Measurements from ENCODE around the gene ZNF423.

ZNF423 gene

DNA sequence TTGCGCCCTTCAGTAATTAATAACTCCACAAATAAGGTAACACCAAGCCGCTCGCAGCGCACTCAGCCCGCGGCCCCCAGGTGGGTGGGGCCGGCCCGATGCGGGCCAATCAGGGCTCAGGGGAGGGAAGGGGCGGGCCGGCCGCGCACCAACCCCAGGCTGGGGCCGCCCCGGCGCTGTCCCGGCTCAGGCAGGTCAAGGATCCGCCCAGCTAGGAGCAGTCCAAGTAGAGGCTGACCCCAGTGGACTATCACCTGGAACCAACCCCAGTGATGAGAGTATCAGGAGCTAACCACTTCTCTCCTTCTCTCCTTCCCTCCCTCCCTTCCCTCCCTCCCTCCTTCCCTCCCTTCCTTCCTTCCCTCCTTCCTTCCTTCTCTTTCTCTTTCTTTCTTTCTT lies 371.5 kb downstream of the ZNF423 start:
- FAIRE-seq, result peak; percentile 75
- TF ChIP-seq PAX5 (IDR thresholded peaks at IDR 0.05; ENCODE audit: insufficient read depth, low read length, severe bottlenecking) (no peak), POU2F2 (IDR thresholded peaks at IDR 0.05; ENCODE audit: low read depth, low read length) (no peak), POLR2AphosphoS5 (IDR thresholded peaks at IDR 0.05; ENCODE audit: low read depth, low read length) (no peak), SPI1 (IDR thresholded peaks at IDR 0.05; ENCODE audit: low read depth, low read length) (no peak), TAF1 (IDR thresholded peaks at IDR 0.05; ENCODE audit: low read depth, low read length) (no peak), POLR2A (IDR thresholded peaks at IDR 0.05; ENCODE audit: low read depth, low read length) (no peak)
- peak; percentile 78 for DNase-seq (ENCODE audit: insufficient read length, low spot score)

DNA sequence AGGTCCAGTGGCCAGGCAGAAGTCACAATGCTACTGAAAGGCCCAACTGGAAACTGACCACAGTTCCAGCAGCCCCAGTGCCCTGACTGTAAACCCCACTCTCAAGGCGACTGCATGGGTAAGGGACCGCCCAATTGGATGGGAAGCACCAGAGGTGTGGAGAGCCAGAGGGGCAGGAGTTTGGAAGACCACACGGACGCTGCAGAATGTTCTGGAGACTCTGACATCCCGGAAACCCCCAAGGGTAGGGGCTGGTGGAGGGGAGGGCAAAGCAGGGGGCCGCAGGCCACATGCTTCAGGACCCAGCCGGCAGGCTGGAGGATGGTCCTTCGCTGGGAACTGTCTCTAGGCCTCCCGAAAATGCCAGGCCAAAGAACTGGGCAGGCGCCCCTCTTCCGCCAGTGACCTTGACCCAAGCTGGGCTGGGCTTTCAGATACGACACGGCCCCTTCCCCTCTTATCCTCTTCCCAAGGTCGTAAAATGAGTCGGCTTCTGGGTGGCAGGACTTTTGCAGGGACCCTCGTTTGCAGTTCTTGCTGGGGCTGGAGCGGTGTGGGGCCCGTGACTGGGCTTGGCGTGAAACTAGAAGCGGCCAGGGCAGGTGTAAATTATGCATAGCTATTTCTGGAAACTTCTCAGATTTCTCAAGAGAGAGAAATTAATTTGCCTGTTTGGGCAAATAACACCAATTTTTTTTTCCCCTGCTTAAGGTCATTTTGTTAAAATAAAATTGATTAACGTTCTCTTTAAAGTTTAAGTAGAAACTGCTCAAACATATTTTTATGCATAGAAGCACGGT lies 372.1 kb downstream of the ZNF423 start:
- no peak for FAIRE-seq
- no peak for DNase-seq (ENCODE audit: insufficient read length, low spot score)
- no peak for TF ChIP-seq POLR2AphosphoS5 (IDR thresholded peaks at IDR 0.05; ENCODE audit: low read depth, low read length)
- TF ChIP-seq POU2F2 (IDR thresholded peaks at IDR 0.05; ENCODE audit: low read depth, low read length), result no peak
- no peak for TF ChIP-seq POLR2A (IDR thresholded peaks at IDR 0.05; ENCODE audit: low read depth, low read length)
- TF ChIP-seq SPI1 (IDR thresholded peaks at IDR 0.05; ENCODE audit: low read depth, low read length), result no peak
- TF ChIP-seq PAX5 (IDR thresholded peaks at IDR 0.05; ENCODE audit: insufficient read depth, low read length, severe bottlenecking), result no peak
- TF ChIP-seq TAF1 (IDR thresholded peaks at IDR 0.05; ENCODE audit: low read depth, low read length), result no peak

DNA sequence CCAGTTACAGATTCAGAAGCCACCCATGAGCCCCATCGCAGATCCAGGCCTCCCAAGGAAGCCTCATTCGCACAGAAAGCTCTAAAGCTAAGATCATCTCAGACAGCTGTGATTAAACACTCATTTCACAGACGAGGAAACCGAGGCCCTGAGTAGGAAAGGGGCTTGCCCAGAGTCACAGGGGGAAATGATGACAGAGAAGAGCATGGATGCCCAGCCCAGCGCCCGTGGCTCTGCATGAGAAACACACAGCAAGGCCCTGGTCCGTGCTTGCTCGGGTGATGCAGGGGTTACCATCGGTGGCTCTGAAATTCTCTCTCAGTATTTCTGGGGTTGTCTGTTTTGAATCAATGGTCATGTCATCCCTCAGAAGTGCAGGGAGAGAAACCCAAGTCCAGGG lies 372.7 kb downstream of the ZNF423 start:
- TF ChIP-seq TAF1 (IDR thresholded peaks at IDR 0.05; ENCODE audit: low read depth, low read length) (no peak), POU2F2 (IDR thresholded peaks at IDR 0.05; ENCODE audit: low read depth, low read length) (no peak)
- no peak for FAIRE-seq
- no peak for DNase-seq (ENCODE audit: insufficient read length, low spot score)

DNA sequence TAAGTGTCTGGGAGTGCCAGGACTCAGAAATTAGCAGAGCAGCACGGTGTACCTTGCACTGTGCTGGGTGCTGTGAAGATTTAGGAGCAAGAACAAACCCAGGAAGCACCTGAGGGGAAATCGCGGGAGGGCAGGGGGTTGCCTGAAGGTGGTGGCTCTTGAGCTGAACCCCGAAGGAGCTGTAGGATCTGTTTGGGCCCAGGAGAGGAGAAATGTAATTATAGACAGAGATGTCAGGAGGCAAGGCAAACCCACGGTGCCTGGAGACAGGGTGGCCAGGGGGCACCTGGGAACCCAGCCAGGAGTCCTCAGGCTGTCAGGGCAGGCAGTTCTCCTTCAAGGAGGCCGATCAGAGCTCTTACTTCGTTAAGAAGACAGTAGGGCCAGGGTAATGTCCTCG lies 373.2 kb downstream of the ZNF423 start:
- TF ChIP-seq POU2F2 (IDR thresholded peaks at IDR 0.05; ENCODE audit: low read depth, low read length) (no peak), SPI1 (IDR thresholded peaks at IDR 0.05; ENCODE audit: low read depth, low read length) (no peak), PAX5 (IDR thresholded peaks at IDR 0.05; ENCODE audit: insufficient read depth, low read length, severe bottlenecking) (no peak), POLR2AphosphoS5 (IDR thresholded peaks at IDR 0.05; ENCODE audit: low read depth, low read length) (no peak), POLR2A (IDR thresholded peaks at IDR 0.05; ENCODE audit: low read depth, low read length) (no peak), TAF1 (IDR thresholded peaks at IDR 0.05; ENCODE audit: low read depth, low read length) (no peak)
- DNase-seq (ENCODE audit: insufficient read length, low spot score) (no peak), FAIRE-seq (no peak)

DNA sequence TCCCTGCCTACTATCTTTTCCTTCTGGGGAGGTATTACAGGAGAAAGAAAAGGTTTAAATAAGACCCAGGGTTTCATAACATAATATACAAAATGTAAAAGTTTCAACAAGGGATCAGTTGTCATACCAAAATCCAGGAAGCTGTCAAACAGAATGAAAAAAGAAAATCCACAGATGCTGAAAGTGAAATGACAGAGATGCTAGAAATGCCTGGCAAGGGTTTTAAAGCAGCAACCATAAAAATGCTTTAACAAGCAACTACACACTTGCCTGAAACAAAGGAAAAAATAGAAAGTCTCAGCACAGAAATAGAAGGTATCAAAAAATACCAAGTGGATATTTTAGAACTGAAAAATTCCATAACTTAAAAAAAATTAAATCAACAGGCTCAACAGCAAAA lies 377.3 kb downstream of the ZNF423 start:
- no peak for TF ChIP-seq PAX5 (IDR thresholded peaks at IDR 0.05; ENCODE audit: insufficient read depth, low read length, severe bottlenecking)
- no peak for TF ChIP-seq POLR2AphosphoS5 (IDR thresholded peaks at IDR 0.05; ENCODE audit: low read depth, low read length)
- no peak for TF ChIP-seq POU2F2 (IDR thresholded peaks at IDR 0.05; ENCODE audit: low read depth, low read length)
- TF ChIP-seq TAF1 (IDR thresholded peaks at IDR 0.05; ENCODE audit: low read depth, low read length), result no peak
- TF ChIP-seq SPI1 (IDR thresholded peaks at IDR 0.05; ENCODE audit: low read depth, low read length), result no peak
- no peak for TF ChIP-seq POLR2A (IDR thresholded peaks at IDR 0.05; ENCODE audit: low read depth, low read length)
- FAIRE-seq, result no peak
- DNase-seq (ENCODE audit: insufficient read length, low spot score), result no peak

DNA sequence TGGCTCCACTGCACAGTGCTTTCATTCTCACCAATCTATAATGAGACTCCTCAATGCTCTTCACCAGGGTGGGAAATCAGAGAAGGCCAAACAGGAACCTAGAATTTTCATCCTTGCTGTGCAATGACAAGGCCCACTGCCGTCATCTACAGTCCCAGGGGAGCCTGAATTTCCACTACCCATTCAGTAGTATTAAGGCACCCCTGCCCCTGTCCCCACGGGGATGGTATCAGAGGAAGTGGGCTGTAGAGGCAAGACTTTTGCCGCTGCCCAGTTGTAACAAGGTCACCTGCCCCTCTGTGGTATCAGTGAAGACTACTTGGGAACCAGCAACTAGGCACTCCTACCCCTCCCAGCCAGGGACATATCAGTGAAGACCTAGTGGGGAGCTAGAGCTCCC lies 377.8 kb downstream of the ZNF423 start:
- no peak for DNase-seq (ENCODE audit: insufficient read length, low spot score)
- FAIRE-seq, result no peak

DNA sequence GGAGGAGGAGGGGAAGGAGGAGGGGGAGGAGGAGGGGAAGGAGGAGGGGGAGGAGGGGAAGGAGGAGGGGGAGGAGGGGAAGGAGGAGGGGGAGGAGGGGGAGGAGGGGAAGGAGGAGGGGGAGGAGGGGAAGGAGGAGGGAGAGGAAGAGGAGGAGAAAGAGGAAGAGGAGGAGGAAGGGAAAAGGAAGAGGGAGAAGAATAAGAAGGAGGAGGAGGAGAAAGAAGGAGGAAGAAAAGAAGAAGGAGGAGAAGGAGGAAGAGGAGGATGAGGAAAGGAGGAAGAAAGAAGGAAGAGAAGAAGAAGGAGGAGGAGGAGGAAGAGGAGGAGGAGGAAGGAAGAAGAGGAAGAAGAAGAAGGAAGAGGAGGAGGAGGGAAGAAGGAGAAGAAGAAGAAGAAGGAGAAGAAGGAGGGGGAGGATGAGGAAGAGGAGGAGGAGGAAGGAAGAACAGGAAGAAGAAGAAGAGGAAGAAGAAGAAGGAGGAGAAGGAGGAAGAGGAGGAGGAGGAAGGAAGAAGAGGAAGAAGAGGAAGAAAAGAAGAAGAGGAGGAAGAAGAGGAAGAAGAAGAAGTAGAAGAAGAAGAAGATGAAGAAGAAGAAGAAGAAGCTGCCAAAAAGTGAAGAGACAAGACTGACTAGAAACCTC lies 378.5 kb downstream of the ZNF423 start:
- TF ChIP-seq PAX5 (IDR thresholded peaks at IDR 0.05; ENCODE audit: insufficient read depth, low read length, severe bottlenecking) (no peak), POU2F2 (IDR thresholded peaks at IDR 0.05; ENCODE audit: low read depth, low read length) (no peak), POLR2AphosphoS5 (IDR thresholded peaks at IDR 0.05; ENCODE audit: low read depth, low read length) (no peak), POLR2A (IDR thresholded peaks at IDR 0.05; ENCODE audit: low read depth, low read length) (no peak), SPI1 (IDR thresholded peaks at IDR 0.05; ENCODE audit: low read depth, low read length) (no peak), TAF1 (IDR thresholded peaks at IDR 0.05; ENCODE audit: low read depth, low read length) (no peak)
- no peak for DNase-seq (ENCODE audit: insufficient read length, low spot score)
- FAIRE-seq, result no peak

More for the DNA sequence above, 377.8 kb downstream of the ZNF423 start:
- no peak for TF ChIP-seq POLR2AphosphoS5 (IDR thresholded peaks at IDR 0.05; ENCODE audit: low read depth, low read length)
- no peak for TF ChIP-seq POU2F2 (IDR thresholded peaks at IDR 0.05; ENCODE audit: low read depth, low read length)
- TF ChIP-seq TAF1 (IDR thresholded peaks at IDR 0.05; ENCODE audit: low read depth, low read length), result no peak
- TF ChIP-seq PAX5 (IDR thresholded peaks at IDR 0.05; ENCODE audit: insufficient read depth, low read length, severe bottlenecking), result no peak
- TF ChIP-seq POLR2A (IDR thresholded peaks at IDR 0.05; ENCODE audit: low read depth, low read length), result no peak
- no peak for TF ChIP-seq SPI1 (IDR thresholded peaks at IDR 0.05; ENCODE audit: low read depth, low read length)

DNA sequence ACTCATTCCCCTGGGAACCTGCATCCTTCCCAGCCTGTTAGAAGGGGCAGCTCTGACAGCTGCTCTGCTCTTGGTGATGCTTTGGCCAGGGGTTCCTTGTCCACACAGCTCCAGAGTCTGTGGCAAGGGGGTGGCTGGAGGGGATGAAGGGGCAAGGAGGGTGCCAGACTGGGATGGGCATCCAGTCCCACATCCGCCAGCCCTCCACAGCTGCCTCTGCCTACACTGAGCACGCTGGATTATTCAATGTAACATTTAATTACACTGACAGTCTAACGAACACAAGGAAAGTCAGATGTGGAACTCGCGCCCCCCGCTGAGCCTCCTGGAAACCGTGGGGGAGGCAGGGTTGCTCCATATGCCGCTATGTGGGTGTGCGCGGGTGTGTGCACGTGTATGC lies 381.2 kb downstream of the ZNF423 start:
- TF ChIP-seq TAF1 (IDR thresholded peaks at IDR 0.05; ENCODE audit: low read depth, low read length), result no peak
- TF ChIP-seq SPI1 (IDR thresholded peaks at IDR 0.05; ENCODE audit: low read depth, low read length), result no peak
- no peak for TF ChIP-seq POLR2AphosphoS5 (IDR thresholded peaks at IDR 0.05; ENCODE audit: low read depth, low read length)
- TF ChIP-seq PAX5 (IDR thresholded peaks at IDR 0.05; ENCODE audit: insufficient read depth, low read length, severe bottlenecking), result no peak
- TF ChIP-seq POU2F2 (IDR thresholded peaks at IDR 0.05; ENCODE audit: low read depth, low read length), result no peak
- no peak for TF ChIP-seq POLR2A (IDR thresholded peaks at IDR 0.05; ENCODE audit: low read depth, low read length)
- FAIRE-seq (no peak), DNase-seq (ENCODE audit: insufficient read length, low spot score) (no peak)

DNA sequence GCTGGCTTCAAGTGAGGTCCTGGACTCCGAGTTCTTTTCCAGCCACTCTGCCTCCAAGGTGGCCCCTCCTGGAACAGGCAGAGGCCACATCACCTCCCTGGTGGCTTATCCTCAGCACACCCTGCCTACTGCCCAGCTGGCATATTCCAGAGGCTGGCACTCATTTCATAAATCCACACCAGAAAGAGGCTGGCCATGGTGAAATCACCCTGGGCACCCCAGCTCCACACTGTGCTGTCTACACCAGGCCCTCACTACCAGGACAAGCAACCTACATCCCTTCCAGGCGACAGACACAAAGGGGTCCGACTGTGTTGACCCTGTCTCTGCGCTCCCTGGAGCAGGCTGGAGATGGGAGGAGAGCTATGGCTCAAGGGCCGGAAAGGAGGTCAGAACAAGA lies 382.1 kb downstream of the ZNF423 start:
- FAIRE-seq (no peak), DNase-seq (ENCODE audit: insufficient read length, low spot score) (no peak)
- TF ChIP-seq POLR2A (IDR thresholded peaks at IDR 0.05; ENCODE audit: low read depth, low read length) (no peak), TAF1 (IDR thresholded peaks at IDR 0.05; ENCODE audit: low read depth, low read length) (no peak), POU2F2 (IDR thresholded peaks at IDR 0.05; ENCODE audit: low read depth, low read length) (no peak), SPI1 (IDR thresholded peaks at IDR 0.05; ENCODE audit: low read depth, low read length) (no peak), PAX5 (IDR thresholded peaks at IDR 0.05; ENCODE audit: insufficient read depth, low read length, severe bottlenecking) (no peak), POLR2AphosphoS5 (IDR thresholded peaks at IDR 0.05; ENCODE audit: low read depth, low read length) (no peak)

Measured in GM12891 (cell line).